GM12878 (cell line): ENCODE results near the gene CC2D1A. TPM values are rescaled to one million over a fixed set of nuclear protein-coding genes. Genes with fewer than 3 reads are reported as not detected.

Experiments used
- ATAC-seq: fragments of 200-7000 bp; cut with Tn5 transposase; 3 replicates; pipeline ENCODE4 v1.9.1; 2020; ENCODE audit warnings: mild to moderate bottlenecking, moderate library complexity
- BruUV-seq: library from RNA; stranded (reverse); fragments of 400-500 nt; replicated peaks from 2 replicates; lab custom pipeline; 2021; lab: Mats Ljungman, UMichigan
- CTCF ChIA-PET: fragments of 300-600 bp; sonication (Branson Sonifier 250); formaldehyde crosslinking; extraction: SDS; loops from one replicate; lab custom pipeline; 2021; ENCODE audit warnings: inconsistent platforms; lab: Yijun Ruan, JAX
- POLR2A ChIA-PET: fragments of 350-600 bp; formaldehyde crosslinking; extraction: SDS; loops from one replicate; lab custom pipeline; 2021; ENCODE audit warnings: inconsistent platforms; lab: Charles Lee
- RAD21 ChIA-PET: fragments of 300-600 bp; sonication (Branson Sonifier 250); formaldehyde crosslinking; loops from one replicate; lab custom pipeline; 2023; ENCODE audit warnings: antibody characterized with exemption; ENCODE audit not compliant: unreplicated experiment; lab: Charles Lee
- SMC1A ChIA-PET: fragments of 300-600 bp; sonication (Branson Sonifier 250); formaldehyde crosslinking; loops from one replicate; lab custom pipeline; 2023; ENCODE audit not compliant: unreplicated experiment, uncharacterized antibody; lab: Charles Lee
- DNase-seq: peaks from one replicate; pipeline ENCODE4 v3.0.0-alpha.2; 2011; ENCODE audit warnings: low read depth, low spot score
- FAIRE-seq: peaks from 3 replicates; lab custom pipeline; 2011; peaks lifted over from hg19 to GRCh38; lab: Jason Lieb, UNC
- H2AFZ ChIP-seq: 2 replicates; pipeline ENCODE4 v1.6.0; 2011; ENCODE audit warnings: low read depth, low read length, control low read depth; ENCODE audit not compliant: control insufficient read depth
- H3K27ac ChIP-seq: 2 replicates; pipeline ENCODE4 v1.5.1; 2011; ENCODE audit warnings: control low read depth; ENCODE audit not compliant: control insufficient read depth, insufficient read depth
- H3K27me3 ChIP-seq, 2 experiments: replicated peaks in 1 of 2; 2 replicates each; pipeline versions ENCODE4 v1.6.0 to v1.6.1; 2011; ENCODE audit warnings: low read length in 1 of 2; ENCODE audit not compliant: control insufficient read depth in 2 of 2, insufficient read depth in 2 of 2
- H3K36me3 ChIP-seq, 2 experiments: 2 replicates each; pipeline ENCODE4 v1.5.1; 2011; ENCODE audit warnings: low read length in 1 of 2; ENCODE audit not compliant: control insufficient read depth in 2 of 2, insufficient read depth in 2 of 2
- H3K4me1 ChIP-seq: 2 replicates; pipeline ENCODE4 v1.6.1; 2011; ENCODE audit warnings: mild to moderate bottlenecking, low read length, moderate library complexity, mixed read lengths; ENCODE audit not compliant: control insufficient read depth, insufficient read depth
- H3K4me2 ChIP-seq: 2 replicates; pipeline ENCODE4 v1.6.0; 2011; ENCODE audit warnings: control low read depth; ENCODE audit not compliant: control insufficient read depth, insufficient read depth
- H3K4me3 ChIP-seq: fragments of 200-600 bp; sonication (generic); 2 replicates; pipeline ENCODE4 v1.5.1; 2016
- H3K79me2 ChIP-seq: 2 replicates; pipeline ENCODE4 v1.6.0; 2011; ENCODE audit warnings: low read length; ENCODE audit not compliant: control insufficient read depth, insufficient read depth
- H3K9ac ChIP-seq: 2 replicates; pipeline ENCODE4 v1.8.0; 2011; ENCODE audit warnings: low read length, control low read depth, mixed read lengths; ENCODE audit not compliant: control insufficient read depth, insufficient read depth
- H3K9me3 ChIP-seq: replicated peaks from 3 replicates; pipeline ENCODE4 v1.5.1; 2011; ENCODE audit warnings: mild to moderate bottlenecking, low read length; ENCODE audit not compliant: control insufficient read depth, insufficient read depth
- H4K20me1 ChIP-seq: 2 replicates; pipeline ENCODE4 v1.6.0; 2011; ENCODE audit not compliant: control insufficient read depth, insufficient read depth
- CBX3 ChIP-seq: fragments of 200-600 bp; sonication (generic); IDR thresholded peaks from 2 replicates; pipeline ENCODE4 v1.6.1; 2016; ENCODE audit warnings: low read depth, borderline replicate concordance
- CHD1 ChIP-seq: IDR thresholded peaks from 2 replicates; pipeline ENCODE4 v1.6.1; 2012; ENCODE audit warnings: low read depth, low read length, improper control_type of control experiment
- CREB1 ChIP-seq: IDR thresholded peaks from 2 replicates; pipeline ENCODE4 v1.6.1; 2012; ENCODE audit warnings: low read depth, mild to moderate bottlenecking, inconsistent platforms
- CTCF ChIP-seq, 3 experiments: IDR thresholded peaks in 2 of 3; conservative IDR thresholded peaks in 1 of 3; 2 replicates each; pipeline ENCODE4 v1.5.1; 2011; ENCODE audit warnings: low read depth in 3 of 3, low read length in 3 of 3, mild to moderate bottlenecking in 3 of 3, control low read depth in 2 of 3, moderate library complexity in 2 of 3, inconsistent platforms in 1 of 3, mixed read lengths in 1 of 3; ENCODE audit not compliant: control insufficient read depth in 2 of 3, insufficient read depth in 1 of 3; ENCODE audit errors: extremely low read depth in 1 of 3
- EP300 ChIP-seq, 2 experiments: fragments of 150-350 bp in 1 of 2; IDR thresholded peaks; 2 replicates each; pipeline ENCODE4 v1.6.1; 2011 to 2012; ENCODE audit warnings: low read depth in 2 of 2, low read length in 2 of 2, borderline replicate concordance in 1 of 2, improper control_type of control experiment in 1 of 2, inconsistent platforms in 1 of 2; ENCODE audit not compliant: control insufficient read depth in 1 of 2
- FOXK2 ChIP-seq: fragments of 450-650 bp; IDR thresholded peaks from 2 replicates; pipeline ENCODE4 v1.6.1; 2017; ENCODE audit warnings: mild to moderate bottlenecking, moderate library complexity
- LARP7 ChIP-seq: fragments of 450-650 bp; IDR thresholded peaks from 2 replicates; pipeline ENCODE4 v1.6.1; 2017; ENCODE audit warnings: mild to moderate bottlenecking
- MLLT1 ChIP-seq: fragments of 450-650 bp; IDR thresholded peaks from 2 replicates; pipeline ENCODE4 v1.6.1; 2016; ENCODE audit warnings: mild to moderate bottlenecking
- RCOR1 ChIP-seq: conservative IDR thresholded peaks from 2 replicates; pipeline ENCODE4 v1.6.1; 2012; ENCODE audit warnings: low read depth, low read length, improper control_type of control experiment
- SMARCA5 ChIP-seq: fragments of 450-650 bp; IDR thresholded peaks from 2 replicates; pipeline ENCODE4 v1.6.1; 2017; ENCODE audit warnings: mild to moderate bottlenecking
- SMC3 ChIP-seq: IDR thresholded peaks from 2 replicates; pipeline ENCODE4 v1.6.1; 2011; ENCODE audit warnings: low read length, improper control_type of control experiment, borderline replicate concordance
- TARDBP ChIP-seq: IDR thresholded peaks from 2 replicates; pipeline ENCODE4 v1.6.1; 2016; ENCODE audit warnings: borderline replicate concordance
- ZSCAN29 ChIP-seq: fragments of 450-650 bp; IDR thresholded peaks from 2 replicates; pipeline ENCODE4 v1.6.1; 2017; ENCODE audit warnings: mild to moderate bottlenecking, moderate library complexity
- WGBS: methylation state at CpG from one replicate; pipeline ENCODE4 v1.1.6; 2016; ENCODE audit warnings: low lambda C conversion rate; ENCODE audit not compliant: insufficient replicate concordance, insufficient coverage; ENCODE audit errors: missing lambda C conversion rate; 5-methylcytosine and 5-hydroxymethylcytosine counted together
- in situ Hi-C: fragments of 300-500 bp; cut with MboI; formaldehyde crosslinking; loops from 9 replicates; pipeline ENCODE4 v1.14.3; 2018; ENCODE audit warnings: mixed read lengths
- intact Hi-C: fragments of 100-400 bp; cut with micrococcal nuclease; formaldehyde crosslinking; loops from one replicate; pipeline ENCODE4 v1.14.2; 2022; ENCODE audit not compliant: unreplicated experiment
- polyA plus RNA-seq, 11 experiments: library from polyadenylated mRNA; depleted of rRNA in 4 of 11; unstranded in 6 of 11; stranded (reverse) in 5 of 11; fragments of >200 nt; fragmentation: Nextera tagmentation in 4 of 11; fragmentation: Illumina TruSeq in 1 of 11; extraction: Ambion mirVana in 4 of 11; extraction: Trizol in 1 of 11; gene quantifications; 1 replicate in 1 of 11; 2 replicates in 10 of 11; pipeline versions ENCODE4 v1.2.1 to v1.2.3, GENCODE V29; 2011 to 2016; ENCODE audit warnings: inconsistent platforms in 2 of 11, missing spikeins in 2 of 11, low read depth in 1 of 11
- total RNA-seq, 4 experiments: library from RNA; depleted of rRNA in 3 of 4; stranded (reverse); fragments of >200 nt in 3 of 4; fragmentation: Illumina TruSeq in 1 of 4; extraction: Trizol in 1 of 4; gene quantifications; 2 replicates each; pipeline versions ENCODE4 v1.2.1 to v1.2.3, GENCODE V29; 2013 to 2021
- TF ChIP-seq, protein P1 (sequence below): IDR thresholded peaks from 2 replicates; pipeline ENCODE4 v1.6.1; 2012; ENCODE audit warnings: low read length, inconsistent platforms
- TF ChIP-seq, protein P2 (sequence below): IDR thresholded peaks from 2 replicates; pipeline ENCODE4 v1.6.1; 2012; ENCODE audit warnings: low read depth, low read length, improper control_type of control experiment

CC2D1A gene
- total and polyA plus RNA-seq, 10 of the 15 experiments (the other 5 are each of a cell fraction or from before 2014, with no cell fraction given): 0.13 to 36.1 (median 16.1) TPM

GRCh38 chr19:13859361-13859880, 46.6 kb upstream of the CC2D1A start:
- POLR2A ChIA-PET: interaction anchor here (0.6 to 8.5 kb wide), 5 partner anchors 8 to 160 kb away, joined by 3 to 85 read pairs (median 7); partner anchors contain the start of gene ZSWIM4
- TF ChIP-seq CREB1 (no peak), ZSCAN29 (no peak), CHD1 (no peak), RCOR1 (no peak), CBX3 (no peak), SMC3 (no peak), EP300 (IDR thresholded peaks at IDR 0.05; ENCODE audit: borderline replicate concordance in 1 of 2, control insufficient read depth in 1 of 2, low read depth in 2 of 2, low read length in 2 of 2) (no peak), TARDBP (no peak), CTCF (IDR thresholded peaks at IDR 0.05 in 2 of 3, conservative IDR thresholded peaks at IDR 0.05 in 1 of 3; ENCODE audit: control insufficient read depth in 2 of 3, extremely low read depth in 1 of 3, insufficient read depth in 1 of 3, low read depth in 3 of 3, low read length in 3 of 3) (peak in 2 of 3 experiments; percentile 3 to 7; a peak in 1 of 6 replicates), MLLT1 (no peak), FOXK2 (no peak), LARP7 (no peak), SMARCA5 (peak; percentile 62; the same call in 1 of the 2 replicates)
- TF ChIP-seq, protein P1, sequence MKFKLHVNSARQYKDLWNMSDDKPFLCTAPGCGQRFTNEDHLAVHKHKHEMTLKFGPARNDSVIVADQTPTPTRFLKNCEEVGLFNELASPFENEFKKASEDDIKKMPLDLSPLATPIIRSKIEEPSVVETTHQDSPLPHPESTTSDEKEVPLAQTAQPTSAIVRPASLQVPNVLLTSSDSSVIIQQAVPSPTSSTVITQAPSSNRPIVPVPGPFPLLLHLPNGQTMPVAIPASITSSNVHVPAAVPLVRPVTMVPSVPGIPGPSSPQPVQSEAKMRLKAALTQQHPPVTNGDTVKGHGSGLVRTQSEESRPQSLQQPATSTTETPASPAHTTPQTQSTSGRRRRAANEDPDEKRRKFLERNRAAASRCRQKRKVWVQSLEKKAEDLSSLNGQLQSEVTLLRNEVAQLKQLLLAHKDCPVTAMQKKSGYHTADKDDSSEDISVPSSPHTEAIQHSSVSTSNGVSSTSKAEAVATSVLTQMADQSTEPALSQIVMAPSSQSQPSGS: no peak
- TF ChIP-seq, protein P2, sequence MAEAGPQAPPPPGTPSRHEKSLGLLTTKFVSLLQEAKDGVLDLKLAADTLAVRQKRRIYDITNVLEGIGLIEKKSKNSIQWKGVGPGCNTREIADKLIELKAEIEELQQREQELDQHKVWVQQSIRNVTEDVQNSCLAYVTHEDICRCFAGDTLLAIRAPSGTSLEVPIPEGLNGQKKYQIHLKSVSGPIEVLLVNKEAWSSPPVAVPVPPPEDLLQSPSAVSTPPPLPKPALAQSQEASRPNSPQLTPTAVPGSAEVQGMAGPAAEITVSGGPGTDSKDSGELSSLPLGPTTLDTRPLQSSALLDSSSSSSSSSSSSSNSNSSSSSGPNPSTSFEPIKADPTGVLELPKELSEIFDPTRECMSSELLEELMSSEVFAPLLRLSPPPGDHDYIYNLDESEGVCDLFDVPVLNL: no peak

More at GRCh38 chr19:13859361-13859880, 46.6 kb upstream of the CC2D1A start:
- H3K79me2 ChIP-seq: no peaks in the 10 kb centered on the region
- H3K4me3 ChIP-seq: no peak overlapping the region
- no peaks in the 10 kb centered on the region for H4K20me1 ChIP-seq
- H3K27me3 ChIP-seq: peaks cover 0 to 1% of the 10 kb centered on the region in 2 experiments; a peak in 2 of 4 replicates
- DNase-seq: no peak
- BruUV-seq: no TSS peak
- ChIA-PET SMC1A (interaction anchor here (0.7 to 3.9 kb wide), 3 partner anchors 11 to 64 kb away, joined by 3 to 33 read pairs (median 9); partner anchors contain the start of gene ZSWIM4), RAD21 (interaction anchor here (0.6 to 6.2 kb wide), 4 partner anchors 11 to 219 kb away, joined by 3 to 70 read pairs (median 4); no protein-coding TSS in a partner anchor), CTCF (interaction anchor here (0.6 to 2.3 kb wide), 4 partner anchors 20 to 277 kb away, joined by 3 to 5 read pairs (median 4); partner anchors contain the start of gene ASF1B)
- peaks cover 8% of the 10 kb centered on the region for H3K4me1 ChIP-seq
- H3K4me2 ChIP-seq: no peak overlapping the region
- H3K9ac ChIP-seq: no peak overlapping the region
- no peak overlapping the region for H3K27ac ChIP-seq
- no peak overlapping the region for H2AFZ ChIP-seq
- no peaks in the 10 kb centered on the region for H3K9me3 ChIP-seq
- ATAC-seq: no peak
- H3K36me3 ChIP-seq: no peaks in the 10 kb centered on the region
- intact Hi-C loops (no loop called here), in situ Hi-C loops (no loop called here)
- WGBS: 94% methylated on average over 3 of the region's 3 CpGs
- no peak for FAIRE-seq
